Chondrocyte (in vitro differentiated cells): Measurements from ENCODE around the gene SDC4. TPM values are rescaled to one million over a fixed set of nuclear protein-coding genes. Genes with fewer than 3 reads are reported as not detected.

Experiments
- DNase-seq: peaks from one replicate; pipeline ENCODE4 v3.0.0; 2021; ENCODE audit warnings: mixed read lengths, low spot score
- H3K27ac Mint-ChIP-seq: one replicate; pipeline ENCODE4 v1.8.0; 2021; ENCODE audit warnings: mild to moderate bottlenecking, moderate library complexity, mixed read lengths; ENCODE audit not compliant: unreplicated experiment
- H3K27me3 Mint-ChIP-seq: 2 replicates; pipeline ENCODE4 v1.8.0; 2021; ENCODE audit warnings: low read depth, mixed read lengths
- H3K36me3 Mint-ChIP-seq: 2 replicates; pipeline ENCODE4 v1.8.0; 2021; ENCODE audit warnings: low read depth, mixed read lengths
- H3K4me1 Mint-ChIP-seq: 2 replicates; pipeline ENCODE4 v1.8.0; 2021; ENCODE audit warnings: low read depth, mild to moderate bottlenecking, mixed read lengths
- H3K4me3 Mint-ChIP-seq: one replicate; pipeline ENCODE4 v1.8.0; 2021; ENCODE audit warnings: mild to moderate bottlenecking, moderate library complexity, mixed read lengths; ENCODE audit not compliant: unreplicated experiment
- H3K9me3 Mint-ChIP-seq: 2 replicates; pipeline ENCODE4 v1.8.0; 2021; ENCODE audit warnings: low read depth, mixed read lengths
- CTCF ChIP-seq: fragments of 200-600 bp; sonication (generic); IDR thresholded peaks from 2 replicates; pipeline ENCODE4 v1.5.0; 2021; ENCODE audit warnings: antibody characterized with exemption, mild to moderate bottlenecking, moderate library complexity
- total RNA-seq: library from RNA; stranded (reverse); gene quantifications from 3 replicates; pipeline ENCODE4 v1.2.1, GENCODE V29; 2021

The SDC4 gene
- total RNA-seq, 1 donor from 2014 or later, result 21.2 TPM

- H3K9me3 Mint-ChIP-seq, result no peaks in the 10 kb centered on the region
- TF ChIP-seq CTCF, result peak; percentile 46
- H3K36me3 Mint-ChIP-seq, result peaks cover 3% of the 10 kb centered on the region
- no peak for DNase-seq
- no peaks in the 10 kb centered on the region for H3K4me1 Mint-ChIP-seq
- no peak overlapping the region for H3K4me3 Mint-ChIP-seq
- H3K27ac Mint-ChIP-seq, result no peak overlapping the region
- no peaks in the 10 kb centered on the region for H3K27me3 Mint-ChIP-seq
These were observed 25.9 kb upstream of the SDC4 start for GRCh38 chr20:45374101-45374467.

GRCh38 chr20:45373353-45374100 is 25.3 kb upstream of the SDC4 start:
- peak overlapping the region; percentile 65 for H3K4me3 Mint-ChIP-seq

GRCh38 chr20:45372646-45373352 is 24.6 kb upstream of the SDC4 start:
- no peak for DNase-seq

More at GRCh38 chr20:45373353-45374100, 25.3 kb upstream of the SDC4 start:
- Mint-ChIP-seq H3K36me3 (peaks cover 3% of the 10 kb centered on the region), H3K4me1 (no peaks in the 10 kb centered on the region), H3K27me3 (no peaks in the 10 kb centered on the region), H3K9me3 (no peaks in the 10 kb centered on the region), H3K27ac (no peak overlapping the region)
- DNase-seq, result no peak
- peak; percentile 86 for TF ChIP-seq CTCF

GRCh38 chr20:45372241-45372640 is 24.0 kb upstream of the SDC4 start:
- H3K4me3 Mint-ChIP-seq, result no peak overlapping the region
- H3K27me3 Mint-ChIP-seq, result no peaks in the 10 kb centered on the region
- no peak for DNase-seq
- H3K4me1 Mint-ChIP-seq, result no peaks in the 10 kb centered on the region
- no peak overlapping the region for H3K27ac Mint-ChIP-seq
- no peak for TF ChIP-seq CTCF
- H3K9me3 Mint-ChIP-seq, result no peaks in the 10 kb centered on the region
- H3K36me3 Mint-ChIP-seq, result peaks cover 13% of the 10 kb centered on the region

More at GRCh38 chr20:45372646-45373352, 24.6 kb upstream of the SDC4 start:
- Mint-ChIP-seq H3K4me3 (no peak overlapping the region), H3K27ac (no peak overlapping the region), H3K27me3 (no peaks in the 10 kb centered on the region), H3K9me3 (no peaks in the 10 kb centered on the region), H3K36me3 (peaks cover 9% of the 10 kb centered on the region), H3K4me1 (no peaks in the 10 kb centered on the region)
- TF ChIP-seq CTCF, result no peak

- H3K27ac Mint-ChIP-seq, result no peak overlapping the region
- no peak for TF ChIP-seq CTCF
- no peak for DNase-seq
- H3K4me3 Mint-ChIP-seq, result no peak overlapping the region
- H3K27me3 Mint-ChIP-seq, result no peaks in the 10 kb centered on the region
- H3K9me3 Mint-ChIP-seq, result no peaks in the 10 kb centered on the region
- peaks cover 16% of the 10 kb centered on the region for H3K36me3 Mint-ChIP-seq
- H3K4me1 Mint-ChIP-seq, result no peaks in the 10 kb centered on the region
These were observed 22.4 kb upstream of the SDC4 start for GRCh38 chr20:45370571-45371160.
